Stomach (tissue), 9 donors: Measurements from ENCODE around the gene PCNX1. TPM values are rescaled to one million over a fixed set of nuclear protein-coding genes. Genes with fewer than 3 reads are reported as not detected.

ENCODE experiments used
- DNase-seq, 2 donors: peaks; one replicate each; pipeline versions ENCODE4 v3.0.0 to v3.0.0-alpha.2; 2013 to 2019
- H3K27ac ChIP-seq, 5 donors: fragments of 200-600 bp in 4 of 5; sonication (generic) in 4 of 5; one replicate each; pipeline ENCODE4 v1.5.1; 2013 to 2019; ENCODE audit warnings: mild to moderate bottlenecking in 1 of 5, moderate library complexity in 1 of 5
- H3K27me3 ChIP-seq, 3 donors: fragments of 200-600 bp; sonication (generic); one replicate each; pipeline ENCODE4 v1.5.1; 2017 to 2019; ENCODE audit warnings: mixed run types in 1 of 3
- H3K36me3 ChIP-seq, 4 donors: fragments of 200-600 bp; sonication (generic); 1 replicate in 3 of 4; 2 replicates in 1 of 4; pipeline ENCODE4 v1.5.1; 2016 to 2019
- H3K4me1 ChIP-seq, 4 donors: fragments of 200-600 bp; sonication (generic); one replicate each; pipeline ENCODE4 v1.5.1; 2016 to 2019
- H3K4me3 ChIP-seq, 4 donors: fragments of 200-600 bp; sonication (generic) in 3 of 4; one replicate each; pipeline ENCODE4 v1.5.1; 2016 to 2019; ENCODE audit warnings: mild to moderate bottlenecking in 1 of 4
- H3K9me3 ChIP-seq, 4 donors: fragments of 200-600 bp; sonication (generic); one replicate each; pipeline ENCODE4 v1.5.1; 2016 to 2019
- CTCF ChIP-seq, 7 experiments: fragments of 450-650 bp in 4 of 7; fragments of 200-600 bp in 3 of 7; sonication (generic) in 3 of 7; IDR thresholded peaks; one replicate each; pipeline ENCODE4 v1.5.1; 2016 to 2019; ENCODE audit warnings: antibody characterized with exemption in 7 of 7, control low read depth in 2 of 7, mild to moderate bottlenecking in 1 of 7
- EP300 ChIP-seq: sonication (generic); formaldehyde crosslinking; IDR thresholded peaks from one replicate; pipeline ENCODE4 v1.6.1; 2017; ENCODE audit warnings: antibody characterized with exemption
- POLR2A ChIP-seq, 4 donors: fragments of 450-650 bp; IDR thresholded peaks; one replicate each; pipeline ENCODE4 v1.6.1; 2016; ENCODE audit warnings: antibody characterized with exemption in 4 of 4, control low read depth in 2 of 4, mild to moderate bottlenecking in 1 of 4, moderate library complexity in 1 of 4
- POLR2AphosphoS5 ChIP-seq, 3 donors: sonication (generic); formaldehyde crosslinking; IDR thresholded peaks; one replicate each; pipeline ENCODE4 v1.6.1; 2016; ENCODE audit warnings: antibody characterized with exemption in 3 of 3
- WGBS, 5 donors: extraction: QIAGEN DNeasy Blood & Tissue Kit in 3 of 5; methylation state at CpG; one replicate each; pipeline versions ENCODE4 v1.1.5 to v1.1.7; 2013 to 2018; 5-methylcytosine and 5-hydroxymethylcytosine counted together
- intact Hi-C: fragments of 100-400 bp; cut with DNase I; formaldehyde crosslinking; loops from one replicate; pipeline ENCODE4 v1.15.1; 2023; ENCODE audit warnings: low total_unique reads
- polyA plus RNA-seq, 3 donors: library from polyadenylated mRNA; stranded (reverse); fragments of 200-250 nt; gene quantifications; one replicate each; pipeline ENCODE4 v1.2.3, GENCODE V29; 2013
- total RNA-seq, 5 donors: library from RNA; depleted of rRNA; stranded (reverse); fragments of >200 nt; gene quantifications; one replicate each; pipeline versions ENCODE4 v1.1.0 to v1.2.3, GENCODE V29; 2014 to 2016
- donor health status: healthy with polysubstance abuse.
- donor health status: Bipolar disorder and iron deficiency.
- donor health status: healthy.

The PCNX1 gene
- total and polyA plus RNA-seq, 8 donors = 2.3 to 198 (median 43.6) TPM

GRCh38 chr14:70908935-70909641 lies 1.8 kb downstream of the PCNX1 start:
- no peaks in the 10 kb centered on the region for H3K36me3 ChIP-seq
- intact Hi-C loops = loop anchor here (10.0 kb wide), 1 partner anchor 66 kb away; no protein-coding TSS in a partner anchor
- TF ChIP-seq EP300 (no peak), CTCF (IDR thresholded peaks at IDR 0.05) (no peak), POLR2AphosphoS5 (IDR thresholded peaks at IDR 0.05) (no peak), POLR2A (IDR thresholded peaks at IDR 0.05) (no peak)
- DNase-seq = no peak
- WGBS, 5 donors = 33 to 50% (median 41%) methylated on average over 4 of the region's 4 CpGs
- H3K27me3 ChIP-seq = no peaks in the 10 kb centered on the region
- H3K4me1 ChIP-seq = peaks cover 7 to 68% (median 46%) of the 10 kb centered on the region in 4 donors
- peak overlapping the region in 4 of 5 donors; percentile 91 to 98 (median 96) for H3K27ac ChIP-seq
- peak overlapping the region; percentile 78 to 97 (median 94) for H3K4me3 ChIP-seq
- H3K9me3 ChIP-seq = no peaks in the 10 kb centered on the region

GRCh38 chr14:70909733-70910614 lies 2.7 kb downstream of the PCNX1 start:
- intact Hi-C loops = loop anchor here (10.0 kb wide), 1 partner anchor 65 kb away; no protein-coding TSS in a partner anchor
- no peaks in the 10 kb centered on the region for H3K27me3 ChIP-seq

DNA sequence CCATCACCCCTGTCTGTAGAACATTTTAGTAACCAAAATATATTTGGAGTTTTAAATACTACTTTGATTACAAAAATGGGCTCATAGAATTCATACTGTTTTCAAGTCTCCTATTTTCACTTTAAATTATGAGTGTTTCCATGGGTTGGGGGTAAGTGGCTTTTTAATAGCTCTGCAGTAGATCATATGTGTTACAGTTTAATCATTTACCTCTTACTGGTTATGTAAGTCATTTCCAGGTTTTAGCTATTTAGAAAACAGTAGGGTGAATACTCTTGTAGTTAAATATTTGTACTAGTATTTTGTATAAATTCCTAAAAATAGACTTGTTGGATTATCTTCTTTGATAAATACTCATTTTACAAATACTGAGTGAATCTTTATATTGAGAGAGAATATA lies 8.2 kb downstream of the PCNX1 start:
- TF ChIP-seq CTCF (IDR thresholded peaks at IDR 0.05) (no peak), EP300 (no peak)
- intact Hi-C loops = no loop called here

More at GRCh38 chr14:70909733-70910614, 2.7 kb downstream of the PCNX1 start:
- 69 to 83% (median 79%) methylated on average over 7 to 9 of the region's 10 CpGs for WGBS, 5 donors
- peak overlapping the region in 2 of 4 donors; percentile 78 to 97 for H3K4me3 ChIP-seq
- no peaks in the 10 kb centered on the region for H3K36me3 ChIP-seq
- peak overlapping the region in 2 of 5 donors; percentile 1 to 96 for H3K27ac ChIP-seq
- DNase-seq = no peak
- H3K9me3 ChIP-seq = no peaks in the 10 kb centered on the region
- no peak for TF ChIP-seq CTCF (IDR thresholded peaks at IDR 0.05)
- no peak for TF ChIP-seq POLR2A (IDR thresholded peaks at IDR 0.05)
- TF ChIP-seq POLR2AphosphoS5 (IDR thresholded peaks at IDR 0.05) = no peak
- no peak for TF ChIP-seq EP300
- H3K4me1 ChIP-seq = peaks cover 7 to 61% (median 42%) of the 10 kb centered on the region in 4 donors

GRCh38 chr14:70916300-70916699 lies 9.0 kb downstream of the PCNX1 start:
- peaks cover 0 to 73% (median 33%) of the 10 kb centered on the region in 4 donors for H3K4me1 ChIP-seq
- H3K27me3 ChIP-seq = no peaks in the 10 kb centered on the region
- 92 to 95% (median 93%) methylated on average over 7 of the region's 7 CpGs for WGBS, 5 donors
- H3K9me3 ChIP-seq = no peaks in the 10 kb centered on the region
- no peaks in the 10 kb centered on the region for H3K36me3 ChIP-seq
- no peak for TF ChIP-seq POLR2A (IDR thresholded peaks at IDR 0.05)
- TF ChIP-seq EP300 = no peak
- no peak overlapping the region for H3K4me3 ChIP-seq
- no peak for DNase-seq
- H3K27ac ChIP-seq = no peak overlapping the region
- intact Hi-C loops = no loop called here

More for the DNA sequence above, 8.2 kb downstream of the PCNX1 start:
- H3K4me1 ChIP-seq = peaks cover 0 to 73% (median 32%) of the 10 kb centered on the region in 4 donors
- no peak overlapping the region for H3K27ac ChIP-seq
- DNase-seq = no peak
- H3K4me3 ChIP-seq = no peak overlapping the region
- H3K9me3 ChIP-seq = no peaks in the 10 kb centered on the region
- H3K36me3 ChIP-seq = no peaks in the 10 kb centered on the region
- no peaks in the 10 kb centered on the region for H3K27me3 ChIP-seq
